ENCODE measurements around the gene MAP1S. TPM values are rescaled to one million over a fixed set of nuclear protein-coding genes. Genes with fewer than 3 reads are reported as not detected.

The MAP1S gene
- total RNA-seq, 2 donors from 2014 or later = 59.5 to 69.9 TPM

- H3K36me3 Mint-ChIP-seq (ENCODE audit: insufficient read depth in 2 of 2) = peaks cover 2% of the 10 kb centered on the region in 2 donors
- H3K27me3 Mint-ChIP-seq (ENCODE audit: low read depth) = peaks cover 76% of the 10 kb centered on the region
- no peak for DNase-seq
- H3K4me3 Mint-ChIP-seq = no peak overlapping the region
- peaks cover 23% of the 10 kb centered on the region for H3K4me1 Mint-ChIP-seq (ENCODE audit: low read depth)
- ATAC-seq (replicated peaks in 1 of 2) = no peak
- H3K9me3 Mint-ChIP-seq = peaks cover 0 to 2% of the 10 kb centered on the region in 2 donors
- no peak overlapping the region for H3K27ac Mint-ChIP-seq
These were observed 33.7 kb upstream of the MAP1S start for GRCh38 chr19:17685451-17686022.

- no peak overlapping the region for H3K4me3 Mint-ChIP-seq
- peaks cover 76% of the 10 kb centered on the region for H3K27me3 Mint-ChIP-seq (ENCODE audit: low read depth)
- H3K27ac Mint-ChIP-seq = no peak overlapping the region
- ATAC-seq (replicated peaks in 1 of 2) (no peak), DNase-seq (no peak)
- peaks cover 0 to 2% of the 10 kb centered on the region in 2 donors for H3K9me3 Mint-ChIP-seq
- peaks cover 2% of the 10 kb centered on the region in 2 donors for H3K36me3 Mint-ChIP-seq (ENCODE audit: insufficient read depth in 2 of 2)
- peaks cover 18% of the 10 kb centered on the region for H3K4me1 Mint-ChIP-seq (ENCODE audit: low read depth)
These were observed 33.2 kb upstream of the MAP1S start for GRCh38 chr19:17686023-17686521.

DNA sequence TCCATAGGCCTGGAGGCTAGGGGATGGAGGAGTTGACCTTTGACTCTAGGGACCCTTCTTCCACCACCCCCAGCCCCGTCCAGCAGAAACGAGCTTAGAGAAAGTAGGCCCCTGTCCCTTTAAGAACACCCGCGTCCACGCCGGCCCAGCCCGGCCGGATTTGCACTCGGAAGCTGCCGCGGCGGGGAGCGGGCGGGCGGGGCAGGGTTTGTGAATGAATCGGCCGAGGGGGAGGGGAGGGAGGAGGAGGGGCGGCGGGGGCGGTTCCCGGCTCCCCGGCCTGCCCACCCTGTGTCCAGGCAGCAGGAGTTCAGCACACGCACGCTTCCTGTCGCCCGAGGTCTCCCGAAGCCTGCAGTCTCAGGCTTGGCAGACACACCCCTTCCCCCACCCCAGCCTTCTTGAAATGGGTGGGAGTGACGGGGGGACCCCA lies 32.7 kb upstream of the MAP1S start:
- Mint-ChIP-seq H3K36me3 (ENCODE audit: insufficient read depth in 2 of 2) (peaks cover 2% of the 10 kb centered on the region in 2 donors), H3K27me3 (ENCODE audit: low read depth) (peaks cover 71% of the 10 kb centered on the region), H3K4me3 (no peak overlapping the region), H3K9me3 (peaks cover 0 to 2% of the 10 kb centered on the region in 2 donors), H3K27ac (no peak overlapping the region), H3K4me1 (ENCODE audit: low read depth) (peaks cover 15% of the 10 kb centered on the region)
- no peak for DNase-seq
- ATAC-seq (replicated peaks in 1 of 2) = no peak

- peak overlapping the region in 1 of 2 donors; percentile 45 for H3K4me3 Mint-ChIP-seq
- no peak overlapping the region for H3K27ac Mint-ChIP-seq
- no peak for DNase-seq
- ATAC-seq (replicated peaks in 1 of 2) = no peak
- H3K4me1 Mint-ChIP-seq (ENCODE audit: low read depth) = peaks cover 15% of the 10 kb centered on the region
- H3K27me3 Mint-ChIP-seq (ENCODE audit: low read depth) = peaks cover 67% of the 10 kb centered on the region
- H3K9me3 Mint-ChIP-seq = peaks cover 0 to 2% of the 10 kb centered on the region in 2 donors
- peaks cover 2% of the 10 kb centered on the region in 2 donors for H3K36me3 Mint-ChIP-seq (ENCODE audit: insufficient read depth in 2 of 2)
These were observed 32.0 kb upstream of the MAP1S start for GRCh38 chr19:17687141-17687856.

GRCh38 chr19:17687857-17688784 lies 31.2 kb upstream of the MAP1S start, which contains the start of gene UNC13A:
TSS of gene UNC13A (minus strand) at chr19:17688354. CDS start at chr19:17688199, 155 bp downstream.
- DNase-seq = peak; percentile 66 to 67
- peak; percentile 69 to 77 for ATAC-seq (replicated peaks in 1 of 2)
- Mint-ChIP-seq H3K9me3 (peaks cover 0 to 2% of the 10 kb centered on the region in 2 donors), H3K27me3 (ENCODE audit: low read depth) (peaks cover 59% of the 10 kb centered on the region), H3K4me3 (peak within 1 kb of the TSS; percentile 6 to 74), H3K27ac (no peak within 1 kb of the TSS), H3K36me3 (ENCODE audit: insufficient read depth in 2 of 2) (peaks cover 2% of the 10 kb centered on the region in 2 donors), H3K4me1 (ENCODE audit: low read depth) (peaks cover 15% of the 10 kb centered on the region)

DNA sequence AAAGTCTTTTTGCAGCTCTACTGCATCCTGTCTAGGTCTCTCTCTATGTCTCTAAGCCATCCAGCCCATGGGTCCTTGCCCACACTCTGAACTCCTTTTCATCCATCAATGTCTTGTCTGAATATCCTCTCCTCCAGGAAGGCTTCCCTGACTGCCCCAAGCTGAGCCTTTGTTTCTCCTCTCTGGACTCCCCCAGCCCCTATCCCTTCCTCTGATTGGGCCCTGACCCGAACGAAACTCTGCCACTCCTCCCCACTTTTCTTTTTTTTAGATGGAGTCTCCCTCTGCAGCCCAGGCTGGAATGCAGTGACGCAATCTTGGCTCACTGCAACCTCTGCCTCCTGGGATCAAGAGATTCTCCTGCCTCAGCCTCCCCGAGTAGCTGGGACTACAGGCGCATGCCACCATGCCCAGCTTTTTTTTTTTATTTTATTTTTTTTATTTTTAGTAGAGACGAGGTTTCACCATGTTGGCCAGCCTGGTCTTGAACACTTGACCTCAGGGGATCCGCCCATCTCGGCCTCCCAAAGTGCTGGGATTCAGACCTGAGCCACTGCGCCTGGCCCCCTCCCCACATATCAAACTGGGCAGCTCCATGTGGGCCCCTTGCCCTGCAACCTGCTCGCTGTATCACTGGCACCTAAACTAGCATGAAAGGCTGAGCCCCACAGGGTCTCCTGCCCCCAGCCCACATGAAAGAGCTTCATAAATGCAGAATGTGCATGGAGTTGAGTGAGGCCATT lies 30.3 kb upstream of the MAP1S start:
- H3K27ac Mint-ChIP-seq = no peak overlapping the region
- H3K9me3 Mint-ChIP-seq = peaks cover 0 to 2% of the 10 kb centered on the region in 2 donors
- H3K4me1 Mint-ChIP-seq (ENCODE audit: low read depth) = peaks cover 15% of the 10 kb centered on the region
- ATAC-seq (replicated peaks in 1 of 2) (no peak), DNase-seq (no peak)
- H3K27me3 Mint-ChIP-seq (ENCODE audit: low read depth) = peaks cover 50% of the 10 kb centered on the region
- H3K36me3 Mint-ChIP-seq (ENCODE audit: insufficient read depth in 2 of 2) = peaks cover 2% of the 10 kb centered on the region in 2 donors
- H3K4me3 Mint-ChIP-seq = peak overlapping the region; percentile 6 to 74

DNA sequence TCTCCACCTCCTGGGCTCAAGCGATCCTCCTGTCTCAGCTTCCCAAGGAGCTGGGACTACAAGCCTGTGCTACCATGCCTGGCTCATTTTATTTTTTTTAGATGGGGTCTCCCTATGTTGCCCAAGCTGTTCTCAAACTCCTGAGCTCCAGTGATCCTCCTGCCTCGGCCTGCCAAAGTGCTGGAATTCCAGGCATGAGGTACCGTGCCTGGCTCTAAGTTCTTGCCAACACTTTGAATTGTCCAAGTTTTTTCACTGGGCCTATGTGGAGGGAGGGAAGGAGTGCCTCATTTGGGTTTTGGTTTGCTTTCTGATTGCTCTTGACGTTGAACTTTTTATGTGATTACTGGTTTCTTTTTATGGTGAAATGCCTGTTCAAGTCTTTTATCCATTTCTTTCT lies 26.7 kb upstream of the MAP1S start:
- DNase-seq (no peak), ATAC-seq (replicated peaks in 1 of 2) (no peak)
- peaks cover 43% of the 10 kb centered on the region for H3K27me3 Mint-ChIP-seq (ENCODE audit: low read depth)
- H3K4me1 Mint-ChIP-seq (ENCODE audit: low read depth) = peaks cover 8% of the 10 kb centered on the region
- H3K4me3 Mint-ChIP-seq = no peak overlapping the region
- H3K9me3 Mint-ChIP-seq = peaks cover 0 to 2% of the 10 kb centered on the region in 2 donors
- peaks cover 2% of the 10 kb centered on the region in 2 donors for H3K36me3 Mint-ChIP-seq (ENCODE audit: insufficient read depth in 2 of 2)
- H3K27ac Mint-ChIP-seq = no peak overlapping the region

- Mint-ChIP-seq H3K4me3 (no peak overlapping the region), H3K36me3 (ENCODE audit: insufficient read depth in 2 of 2) (no peaks in the 10 kb centered on the region), H3K9me3 (no peaks in the 10 kb centered on the region), H3K4me1 (ENCODE audit: low read depth) (no peaks in the 10 kb centered on the region), H3K27me3 (ENCODE audit: low read depth) (peaks cover 46% of the 10 kb centered on the region), H3K27ac (no peak overlapping the region)
- DNase-seq (no peak), ATAC-seq (replicated peaks in 1 of 2) (no peak)
These were observed 24.1 kb upstream of the MAP1S start for GRCh38 chr19:17695198-17695597.

DNA sequence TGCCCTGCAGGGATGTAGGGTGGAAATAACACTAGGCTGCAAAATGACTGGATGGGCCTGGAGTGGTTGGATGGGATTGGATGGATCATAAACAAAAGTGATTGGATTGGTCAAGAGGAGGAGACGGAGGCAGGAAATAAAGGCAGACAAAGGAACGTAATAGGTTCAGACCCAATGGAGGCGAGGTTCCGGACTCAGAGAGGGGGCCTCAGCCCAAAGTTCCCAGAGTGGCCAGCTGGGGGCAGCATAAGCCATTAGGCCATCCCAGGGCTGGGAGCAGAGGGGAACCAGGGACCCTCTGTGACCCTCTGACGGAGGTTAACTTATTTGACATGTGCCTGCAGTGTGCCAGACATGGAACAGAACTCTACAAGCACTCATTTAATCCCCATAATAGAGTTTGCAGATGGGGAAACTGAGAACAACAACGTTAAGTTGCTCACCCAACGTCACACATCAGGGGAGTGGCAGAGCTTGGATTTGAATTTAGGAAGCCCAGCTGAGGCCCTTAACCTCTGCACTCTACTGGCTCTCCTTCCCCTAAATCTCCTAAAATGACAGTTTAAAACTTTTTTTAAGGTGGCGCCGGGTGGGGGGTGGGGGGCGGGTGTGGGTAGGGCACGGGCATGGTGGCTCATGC lies 15.3 kb upstream of the MAP1S start:
- H3K27ac Mint-ChIP-seq = no peak overlapping the region
- no peak overlapping the region for H3K4me3 Mint-ChIP-seq
- DNase-seq (peak; percentile 79 to 80), ATAC-seq (replicated peaks in 1 of 2) (peak; percentile 88 to 90)
- H3K9me3 Mint-ChIP-seq = no peaks in the 10 kb centered on the region
- H3K4me1 Mint-ChIP-seq (ENCODE audit: low read depth) = no peaks in the 10 kb centered on the region
- H3K36me3 Mint-ChIP-seq (ENCODE audit: insufficient read depth in 2 of 2) = no peaks in the 10 kb centered on the region
- peaks cover 5% of the 10 kb centered on the region for H3K27me3 Mint-ChIP-seq (ENCODE audit: low read depth)

DNA sequence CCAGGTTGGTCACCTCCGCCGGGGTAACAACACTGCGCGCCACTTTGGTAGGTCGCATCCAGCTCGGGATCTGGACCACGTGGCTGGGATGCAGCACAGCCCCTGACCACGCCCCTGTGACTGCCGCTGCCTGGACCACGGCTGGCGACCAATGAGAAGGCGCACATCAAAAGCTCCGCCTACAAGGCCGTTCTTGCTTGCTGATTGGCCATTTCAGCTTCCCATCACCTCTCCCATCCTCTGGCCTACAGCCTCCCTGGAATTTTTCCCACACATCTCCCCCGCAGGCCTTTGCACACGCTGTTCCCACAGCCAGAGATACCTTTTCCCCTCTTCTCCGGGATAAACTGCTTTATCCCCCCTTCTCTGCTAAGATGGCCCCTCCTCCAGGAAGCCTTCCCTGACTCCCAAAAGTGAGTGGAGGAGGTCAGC lies 12.5 kb upstream of the MAP1S start:
- no peaks in the 10 kb centered on the region for H3K9me3 Mint-ChIP-seq
- H3K4me3 Mint-ChIP-seq = no peak overlapping the region
- no peaks in the 10 kb centered on the region for H3K27me3 Mint-ChIP-seq (ENCODE audit: low read depth)
- H3K27ac Mint-ChIP-seq = no peak overlapping the region
- ATAC-seq (replicated peaks in 1 of 2) (no peak), DNase-seq (no peak)
- H3K36me3 Mint-ChIP-seq (ENCODE audit: insufficient read depth in 2 of 2) = no peaks in the 10 kb centered on the region
- no peaks in the 10 kb centered on the region for H3K4me1 Mint-ChIP-seq (ENCODE audit: low read depth)

DNA sequence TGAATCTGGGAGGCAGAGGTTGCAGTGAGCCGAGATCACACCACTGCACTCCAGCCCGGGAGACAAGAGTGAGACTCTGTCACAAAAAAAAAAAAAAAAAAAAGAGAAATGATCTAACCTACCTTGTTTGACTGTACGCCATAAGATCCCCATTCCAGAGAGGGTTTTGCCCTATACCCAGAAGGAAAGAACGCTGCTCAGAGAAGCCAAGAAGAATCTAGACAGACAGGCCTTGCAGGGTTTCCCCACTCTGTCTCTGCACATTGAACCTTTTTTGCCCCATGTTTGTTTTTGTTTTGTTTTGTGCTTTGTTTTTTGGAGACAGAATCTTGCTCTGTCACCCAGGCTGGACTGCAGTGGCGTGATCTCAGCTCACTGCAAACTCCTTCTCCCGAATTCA lies 7.4 kb upstream of the MAP1S start:
- no peaks in the 10 kb centered on the region for H3K9me3 Mint-ChIP-seq
- H3K4me3 Mint-ChIP-seq = no peak overlapping the region
- DNase-seq = no peak
- no peak for ATAC-seq (replicated peaks in 1 of 2)
- no peaks in the 10 kb centered on the region for H3K36me3 Mint-ChIP-seq (ENCODE audit: insufficient read depth in 2 of 2)
- H3K27ac Mint-ChIP-seq = no peak overlapping the region
- H3K4me1 Mint-ChIP-seq (ENCODE audit: low read depth) = no peaks in the 10 kb centered on the region
- H3K27me3 Mint-ChIP-seq (ENCODE audit: low read depth) = no peaks in the 10 kb centered on the region
